ENCODE results near the gene MAFF.
A peak's percentile ranks its signal among the peaks of the same experiment; 100 is the strongest.
"Not testable (repeated sequence)": the region's sequence is repeated elsewhere in the genome, so short reads cannot be mapped to it uniquely, and the experiment has no call there.

MAFF gene

DNA sequence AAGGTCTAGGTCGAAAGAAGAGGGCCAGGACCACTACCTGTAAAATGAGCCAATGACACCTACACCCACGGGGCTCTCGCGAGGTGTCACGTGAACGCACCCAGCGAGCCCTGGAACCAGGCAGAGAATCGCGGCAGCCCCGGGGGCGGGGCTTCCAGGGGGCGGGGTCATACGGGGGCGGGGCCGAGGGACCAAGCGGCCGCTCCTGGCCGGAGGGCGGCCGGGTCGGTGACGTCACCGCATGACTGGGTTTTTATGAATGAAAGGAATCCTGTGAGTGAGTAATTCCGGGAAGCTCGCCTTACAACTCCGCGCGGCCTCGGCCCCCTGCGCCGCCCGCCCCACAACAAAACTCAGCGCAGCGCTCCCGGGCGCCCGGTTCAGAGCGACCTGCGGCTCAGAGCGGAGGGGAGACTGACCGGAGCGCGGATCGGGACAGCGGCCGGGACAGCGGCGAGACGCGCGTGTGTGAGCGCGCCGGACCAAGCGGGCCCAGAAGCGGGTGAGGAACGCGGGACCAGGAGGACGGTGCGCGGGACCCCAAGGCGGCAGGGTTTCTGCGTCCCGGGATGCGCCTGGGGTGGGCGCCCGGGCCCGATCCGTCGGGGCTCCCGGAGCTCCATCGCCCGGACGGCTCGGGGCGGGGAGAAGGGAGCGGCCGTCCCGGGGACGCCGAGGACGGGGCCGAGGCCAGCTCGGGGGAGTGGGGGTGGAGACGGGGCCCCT lies at the start of gene MAFF:
Gene MAFF (plus strand): TSS at position 284 of the 726 bp plus-strand sequence. CDS start 11,860 bp downstream, outside the sequence.
- peak; percentile 99 for DNase-seq

- DNase-seq: no peak
These were observed 47.8 kb upstream of the MAFF start for GRCh38 chr22:38153821-38154562.

GRCh38 chr22:38154563-38154915 lies 47.3 kb upstream of the MAFF start:
- not testable (repeated sequence) for DNase-seq

DNA sequence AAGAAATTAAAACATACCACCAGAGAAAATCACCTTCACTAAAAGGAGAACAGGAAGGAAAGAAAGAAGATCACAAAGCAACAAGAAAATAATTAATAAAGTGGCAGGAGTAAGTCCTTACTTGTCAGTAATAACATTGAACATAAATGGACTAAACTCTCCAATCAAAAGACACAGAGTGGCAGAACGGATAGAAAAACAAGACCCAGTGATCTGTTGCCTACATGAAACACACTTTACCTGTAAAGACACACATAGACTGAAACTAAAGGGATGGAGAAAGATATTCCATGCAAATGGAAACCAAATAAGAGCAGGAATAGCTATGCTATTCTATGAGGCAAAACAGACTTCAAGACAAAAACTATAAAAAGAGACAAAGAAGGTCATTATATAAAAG lies 46.1 kb upstream of the MAFF start:
- DNase-seq: no peak

GRCh38 chr22:38162881-38163843 lies 38.6 kb upstream of the MAFF start:
- no peak for DNase-seq

DNA sequence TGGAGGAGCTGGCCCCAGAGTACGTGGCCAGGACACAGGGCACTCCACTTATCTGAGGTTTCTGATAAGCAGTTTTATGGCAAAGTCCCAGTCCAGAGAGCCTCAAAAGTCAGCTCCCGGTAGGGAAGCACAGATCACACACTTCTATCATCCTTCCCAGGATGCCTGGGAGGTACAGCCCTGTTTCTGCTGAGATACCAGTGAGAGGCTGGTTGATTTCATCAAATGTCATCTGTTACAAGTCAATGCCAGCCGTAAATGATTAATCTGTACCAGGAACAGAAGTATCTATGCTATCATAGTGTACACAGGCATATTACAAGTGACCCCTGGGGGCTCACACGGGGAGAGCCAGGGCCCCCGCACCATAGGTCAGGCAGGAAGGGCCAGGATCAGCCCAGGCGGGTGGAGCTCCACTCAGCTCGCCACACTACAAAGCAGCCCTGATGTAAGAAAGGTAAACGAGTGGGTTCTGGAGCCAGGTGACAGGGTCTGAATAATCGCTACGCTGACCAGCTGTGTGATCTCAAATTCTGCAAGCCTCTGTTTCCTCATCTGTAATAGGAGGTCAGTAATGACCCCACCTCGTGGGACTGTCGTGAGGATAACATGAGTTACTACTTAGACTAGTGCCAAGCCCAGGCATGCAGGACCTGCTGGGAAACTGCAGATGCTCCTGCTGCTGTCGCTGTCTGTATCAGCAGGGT lies 37.8 kb upstream of the MAFF start:
- DNase-seq: no peak

GRCh38 chr22:38164551-38164918 lies 37.3 kb upstream of the MAFF start:
- DNase-seq: no peak

- no peak for DNase-seq
These were observed 35.7 kb upstream of the MAFF start for GRCh38 chr22:38165922-38166593.

DNA sequence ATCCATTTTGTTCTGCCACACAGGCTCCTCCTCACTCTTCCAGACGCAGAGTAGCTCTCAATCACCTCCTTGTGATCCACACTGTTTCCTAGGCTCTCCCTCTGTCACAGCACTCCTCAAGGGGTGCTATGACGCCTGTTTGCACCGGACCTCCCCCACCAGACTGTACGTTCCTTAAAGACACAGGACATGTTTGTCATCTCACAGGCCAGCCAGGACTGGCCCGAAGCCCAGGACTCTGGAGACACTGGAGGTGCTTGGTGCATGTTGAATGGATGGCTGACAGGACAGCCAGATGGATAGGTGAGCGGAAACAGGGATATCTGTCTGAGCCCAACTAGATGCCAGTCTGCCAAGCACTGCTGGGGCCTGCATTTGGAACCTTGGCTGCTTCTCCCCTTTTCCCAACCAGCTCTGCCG lies 33.8 kb upstream of the MAFF start:
- no peak for DNase-seq

DNA sequence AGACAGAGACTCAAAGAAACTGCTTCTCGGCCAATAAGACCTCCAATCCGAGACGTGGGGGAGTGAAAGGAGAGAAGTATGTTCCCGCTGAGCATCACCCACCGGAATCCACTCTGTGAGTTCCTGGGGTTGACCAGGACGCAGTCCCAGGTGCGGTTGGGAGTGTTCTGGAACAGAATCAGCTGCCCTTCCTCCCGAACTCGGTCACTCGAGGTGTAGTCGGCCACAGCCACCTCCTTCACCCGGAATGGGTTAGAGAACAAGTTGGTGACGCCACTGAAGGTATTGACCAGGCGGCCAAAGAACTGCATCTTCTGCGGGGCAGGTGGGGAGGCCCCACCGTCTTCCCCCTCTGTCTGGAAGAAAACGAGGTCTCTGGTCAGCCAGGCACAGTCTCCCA lies 32.7 kb upstream of the MAFF start:
- DNase-seq: no peak

GRCh38 chr22:38170469-38170868 lies 31.3 kb upstream of the MAFF start:
- no peak for DNase-seq

DNA sequence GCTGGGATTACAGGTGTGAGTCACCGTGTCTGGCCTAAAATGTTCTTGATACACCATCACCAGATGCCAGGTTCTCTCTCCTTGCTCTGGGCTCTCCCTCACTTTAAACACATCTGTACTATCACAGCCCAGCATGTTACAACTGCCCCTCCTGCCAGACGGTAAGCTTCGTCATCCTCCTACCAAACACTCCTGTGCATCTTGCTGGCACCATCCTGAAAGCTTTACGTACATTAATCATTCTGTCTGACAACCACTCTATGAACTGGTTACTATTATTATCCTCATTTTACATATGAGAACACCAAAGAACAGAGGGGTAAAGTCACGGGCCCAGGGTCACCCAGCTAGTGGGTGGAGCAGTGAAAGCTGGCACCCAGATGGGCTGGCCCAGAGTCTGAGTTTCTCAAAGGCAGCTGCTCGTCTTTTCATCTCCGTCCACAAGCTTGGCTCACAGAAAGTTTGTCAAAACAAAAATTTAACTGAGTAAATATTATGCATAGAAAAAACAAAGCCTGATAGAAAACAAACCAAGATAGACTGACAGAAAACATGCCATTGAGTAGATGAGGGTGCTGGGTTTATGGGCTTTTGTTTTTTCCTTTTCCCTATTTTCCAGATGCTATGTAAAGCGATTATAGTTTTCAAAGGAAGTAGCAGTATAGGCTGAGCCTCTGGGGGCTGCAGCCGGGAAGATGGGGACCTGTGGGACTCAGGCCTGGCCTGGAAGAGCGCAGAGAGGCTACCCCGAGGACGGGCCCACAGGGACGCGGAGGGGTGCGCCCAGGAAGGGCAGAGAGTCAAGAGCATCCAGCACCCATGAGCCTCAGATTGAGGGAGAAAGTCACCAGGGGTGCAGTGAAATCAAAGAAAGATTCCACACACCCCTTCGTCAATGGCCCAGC lies 29.6 kb upstream of the MAFF start:
- no peak for DNase-seq

GRCh38 chr22:38172832-38173640 lies 28.8 kb upstream of the MAFF start:
- no peak for DNase-seq

GRCh38 chr22:38173641-38173906 lies 28.2 kb upstream of the MAFF start:
- DNase-seq: no peak

GRCh38 chr22:38174626-38175025 lies 27.2 kb upstream of the MAFF start:
- no peak for DNase-seq

GRCh38 chr22:38175206-38176118 lies 26.3 kb upstream of the MAFF start:
- DNase-seq: no peak

- DNase-seq: peak; percentile 85
These were observed 25.5 kb upstream of the MAFF start for GRCh38 chr22:38176170-38176741.

DNA sequence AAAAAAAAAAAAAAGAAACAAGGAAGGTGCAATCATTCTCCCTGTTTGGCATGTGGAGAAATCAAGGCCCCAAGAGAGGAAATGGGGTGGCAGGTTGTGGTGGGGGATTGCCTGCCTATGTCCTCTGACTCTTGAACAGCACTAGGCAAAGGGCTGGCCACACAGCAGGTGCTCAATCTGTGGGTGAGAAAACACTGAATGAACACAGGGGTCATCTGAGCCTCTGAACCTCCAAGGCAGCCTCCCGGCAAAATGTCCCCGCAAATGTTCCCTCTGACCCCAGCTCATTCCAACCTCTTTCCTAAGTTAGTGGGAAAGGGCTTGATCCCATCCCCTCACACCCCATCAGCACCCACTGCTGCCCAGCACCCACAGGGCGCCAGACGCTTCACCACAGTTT lies 24.8 kb upstream of the MAFF start:
- no peak for DNase-seq

- DNase-seq: not testable (repeated sequence)
These were observed 24.2 kb upstream of the MAFF start for GRCh38 chr22:38177571-38177925.
